Activated gamma-delta T cell treated with Interleukin-2 at 50 U/mL for 16 hours (primary cell): ENCODE results near the gene SNRNP70.

ENCODE experiments used
- DNase-seq: peaks from one replicate; pipeline ENCODE4 v3.0.0-alpha.2; 2020

Gene SNRNP70

DNA sequence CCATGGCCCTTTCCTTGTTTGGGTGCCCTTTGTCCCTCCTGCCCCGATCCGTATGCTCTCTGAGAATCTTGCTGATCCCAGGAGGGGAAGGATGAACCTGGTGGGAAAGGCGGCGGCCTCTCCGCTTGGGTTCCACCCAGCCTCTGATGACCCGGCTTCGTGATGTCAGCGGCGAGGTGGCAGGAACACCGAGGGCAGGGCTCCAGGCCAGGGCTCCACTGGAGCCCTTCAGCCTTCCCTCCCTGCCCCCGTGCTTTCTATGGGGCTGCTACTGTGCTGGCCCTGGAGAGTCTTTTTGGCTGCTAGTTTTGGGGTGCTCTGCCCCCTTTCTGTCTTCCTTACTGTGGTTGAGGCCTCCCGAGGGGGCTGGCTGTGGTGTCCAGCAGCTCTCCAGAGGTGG is 17.1 kb downstream of the SNRNP70 start:
- no peak for DNase-seq

DNA sequence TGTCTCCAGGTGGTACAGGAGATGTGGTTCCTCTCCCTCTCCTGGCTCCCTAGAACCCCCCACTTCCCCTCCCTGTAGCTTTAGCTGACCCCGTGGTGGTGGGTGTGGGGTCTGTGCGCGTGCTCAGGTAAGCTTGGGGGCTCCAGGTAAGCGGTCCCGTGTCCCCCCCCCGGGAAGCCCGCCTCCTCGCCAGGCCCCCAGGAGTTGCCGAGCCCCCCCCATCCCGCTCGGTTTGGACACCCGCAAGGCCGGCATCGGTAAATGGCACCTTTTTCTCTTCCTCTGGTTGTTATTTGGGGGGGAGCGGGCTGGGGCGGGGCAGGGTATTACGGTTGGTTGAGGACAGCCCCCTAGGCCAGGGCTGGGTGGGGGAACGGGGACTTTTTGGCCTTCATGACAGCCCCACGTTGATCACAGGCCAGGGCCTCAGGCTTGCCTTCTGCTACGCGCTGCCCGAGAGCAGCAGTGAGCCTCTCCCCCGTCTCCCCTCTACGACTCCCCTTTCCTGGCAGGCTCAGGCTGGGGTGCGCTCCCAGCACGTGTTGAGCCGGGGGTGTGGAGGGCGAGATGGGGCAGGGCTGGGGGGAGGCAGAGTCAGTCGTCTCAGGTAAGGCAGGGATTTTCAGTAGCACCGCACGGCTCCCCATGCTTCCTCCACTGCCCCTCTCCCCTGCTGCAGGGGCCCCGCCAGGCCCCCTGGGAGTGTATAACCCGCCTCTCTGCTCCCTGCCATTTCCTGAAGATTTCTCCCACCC is 18.3 kb downstream of the SNRNP70 start:
- DNase-seq, result no peak

DNA sequence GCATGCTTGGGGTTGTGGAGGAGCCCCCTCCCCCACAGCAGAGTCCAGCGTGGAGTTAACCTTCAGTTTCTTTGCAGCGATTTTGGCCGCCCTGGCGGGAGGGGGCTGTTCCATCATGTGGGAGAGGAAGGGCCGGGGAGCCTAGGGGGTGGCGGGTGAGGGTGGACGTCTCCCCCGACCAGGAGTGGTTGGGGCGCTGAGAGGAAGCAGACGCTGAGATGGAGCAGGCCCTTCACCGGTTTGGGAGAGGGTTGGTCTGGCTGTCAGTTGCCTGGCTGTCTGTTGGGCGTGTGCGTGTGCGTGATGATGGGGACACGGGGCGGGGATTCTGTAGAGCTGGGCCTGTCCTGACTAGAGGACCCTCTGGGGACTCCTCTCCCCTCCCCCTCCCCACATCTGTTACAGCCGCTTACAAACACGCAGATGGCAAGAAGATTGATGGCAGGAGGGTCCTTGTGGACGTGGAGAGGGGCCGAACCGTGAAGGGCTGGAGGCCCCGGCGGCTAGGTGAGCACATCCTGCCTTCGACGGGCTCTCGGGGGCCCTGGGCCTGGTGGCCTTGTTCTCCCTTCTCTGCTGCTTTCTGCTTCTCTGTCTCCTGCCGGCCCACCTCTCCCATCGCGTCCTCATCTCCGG is 19.1 kb downstream of the SNRNP70 start:
- DNase-seq, result no peak

DNA sequence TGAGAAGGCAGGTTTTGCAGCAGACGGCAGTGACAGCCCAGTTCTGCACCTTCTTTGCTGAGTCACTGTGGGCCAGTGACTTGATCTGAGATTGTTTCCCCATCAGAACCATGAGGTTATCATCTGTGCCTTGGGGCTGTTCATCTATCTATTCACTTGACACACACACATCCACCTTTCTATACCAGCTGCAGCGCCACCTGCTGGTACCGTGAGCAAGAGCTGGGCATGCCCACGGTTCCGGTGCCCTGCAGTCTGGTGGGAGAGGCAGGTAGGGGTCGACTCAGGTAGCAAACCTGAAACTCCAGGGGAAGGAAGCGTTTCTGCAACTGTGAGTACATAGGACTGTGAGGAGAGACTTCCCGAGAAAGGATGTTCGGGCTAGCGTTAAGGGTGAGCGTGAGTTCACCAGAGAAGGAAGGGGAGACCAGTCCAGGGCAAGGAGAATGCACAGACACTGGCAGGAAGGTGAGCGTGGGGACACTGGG is 21.4 kb downstream of the SNRNP70 start:
- peak; percentile 68 for DNase-seq

DNA sequence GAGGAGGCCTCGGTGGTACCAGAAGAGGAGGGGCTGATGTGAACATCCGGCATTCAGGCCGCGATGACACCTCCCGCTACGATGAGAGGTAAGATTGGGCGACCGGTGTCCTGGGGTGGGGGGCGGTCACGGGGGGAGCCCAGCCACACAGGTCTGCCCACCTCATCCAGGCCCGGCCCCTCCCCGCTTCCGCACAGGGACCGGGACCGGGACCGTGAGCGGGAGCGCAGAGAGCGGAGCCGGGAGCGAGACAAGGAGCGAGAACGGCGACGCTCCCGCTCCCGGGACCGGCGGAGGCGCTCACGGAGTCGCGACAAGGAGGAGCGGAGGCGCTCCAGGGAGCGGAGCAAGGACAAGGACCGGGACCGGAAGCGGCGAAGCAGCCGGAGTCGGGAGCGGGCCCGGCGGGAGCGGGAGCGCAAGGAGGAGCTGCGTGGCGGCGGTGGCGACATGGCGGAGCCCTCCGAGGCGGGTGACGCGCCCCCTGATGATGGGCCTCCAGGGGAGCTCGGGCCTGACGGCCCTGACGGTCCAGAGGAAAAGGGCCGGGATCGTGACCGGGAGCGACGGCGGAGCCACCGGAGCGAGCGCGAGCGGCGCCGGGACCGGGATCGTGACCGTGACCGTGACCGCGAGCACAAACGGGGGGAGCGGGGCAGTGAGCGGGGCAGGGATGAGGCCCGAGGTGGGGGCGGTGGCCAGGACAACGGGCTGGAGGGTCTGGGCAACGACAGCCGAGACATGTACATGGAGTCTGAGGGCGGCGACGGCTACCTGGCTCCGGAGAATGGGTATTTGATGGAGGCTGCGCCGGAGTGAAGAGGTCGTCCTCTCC is 22.6 kb downstream of the SNRNP70 start:
- no peak for DNase-seq

DNA sequence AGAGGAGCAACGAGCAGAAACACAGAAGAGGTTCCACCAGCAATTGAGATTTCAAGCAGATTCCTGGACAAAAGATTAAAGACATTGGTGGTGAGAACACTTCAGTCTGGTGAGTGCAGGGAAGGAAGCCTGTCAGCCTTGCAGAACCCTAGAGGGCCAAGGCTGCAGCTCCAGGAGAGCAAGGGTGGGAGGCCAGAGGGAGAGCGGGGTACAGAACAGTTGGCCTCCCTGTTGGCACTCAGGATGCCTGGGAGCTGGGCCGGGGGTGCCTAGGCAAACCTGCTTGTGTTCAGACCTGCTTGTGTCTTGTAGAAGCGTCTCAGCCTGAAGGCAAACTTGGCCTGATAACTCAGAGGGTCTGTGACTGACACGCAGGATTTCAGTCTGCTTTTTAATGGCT is 23.8 kb downstream of the SNRNP70 start:
- no peak for DNase-seq

DNA sequence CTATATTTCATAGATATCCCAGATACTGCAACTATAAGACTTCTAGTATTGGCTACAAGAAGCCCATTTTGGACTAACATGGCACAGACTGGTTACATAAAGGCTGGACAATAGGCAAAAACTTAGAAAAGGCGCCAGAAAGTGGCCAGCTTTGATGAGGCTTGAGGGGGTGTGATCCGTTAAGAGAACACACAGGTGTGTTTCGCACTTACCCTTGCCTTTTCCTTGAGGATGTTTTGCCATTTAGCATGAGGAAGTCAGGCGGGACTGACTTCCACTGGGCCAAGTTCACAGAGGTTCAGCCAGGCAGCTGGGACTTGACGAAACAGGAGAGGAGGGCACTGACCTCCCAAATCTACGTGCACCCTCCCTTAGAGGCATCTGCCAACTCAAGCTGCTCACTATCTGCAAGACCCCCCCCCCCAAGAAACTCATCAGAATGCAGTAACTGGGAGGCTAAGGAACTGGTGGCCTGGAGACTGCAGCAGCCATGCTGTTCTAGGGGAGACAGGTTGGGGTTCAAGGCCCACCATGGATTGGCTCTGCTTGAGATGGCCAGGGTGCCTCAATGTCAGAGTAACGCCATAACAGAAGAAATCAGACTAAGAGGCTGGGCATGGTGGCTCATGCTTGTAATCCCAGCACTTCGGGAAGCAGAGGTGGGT is 24.4 kb downstream of the SNRNP70 start:
- DNase-seq, result no peak

DNA sequence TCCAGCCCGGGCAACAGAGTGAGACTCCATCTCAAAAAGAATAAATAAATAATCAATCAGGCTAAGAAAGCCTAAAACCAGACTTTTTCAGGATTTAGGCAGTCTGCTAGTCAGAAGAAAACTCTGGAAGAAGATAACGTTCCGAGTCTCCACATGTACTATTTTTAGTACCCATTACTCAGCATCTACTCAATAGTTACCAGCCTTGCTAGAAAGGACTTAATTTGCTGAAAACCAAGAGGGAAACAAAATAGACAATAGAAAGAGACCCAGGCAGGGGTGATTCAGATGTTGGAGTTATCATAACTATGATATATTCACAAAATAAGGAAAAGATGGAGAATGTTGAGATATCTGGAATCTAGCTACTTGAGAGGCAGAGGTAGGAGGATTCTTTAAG is 25.3 kb downstream of the SNRNP70 start:
- no peak for DNase-seq

DNA sequence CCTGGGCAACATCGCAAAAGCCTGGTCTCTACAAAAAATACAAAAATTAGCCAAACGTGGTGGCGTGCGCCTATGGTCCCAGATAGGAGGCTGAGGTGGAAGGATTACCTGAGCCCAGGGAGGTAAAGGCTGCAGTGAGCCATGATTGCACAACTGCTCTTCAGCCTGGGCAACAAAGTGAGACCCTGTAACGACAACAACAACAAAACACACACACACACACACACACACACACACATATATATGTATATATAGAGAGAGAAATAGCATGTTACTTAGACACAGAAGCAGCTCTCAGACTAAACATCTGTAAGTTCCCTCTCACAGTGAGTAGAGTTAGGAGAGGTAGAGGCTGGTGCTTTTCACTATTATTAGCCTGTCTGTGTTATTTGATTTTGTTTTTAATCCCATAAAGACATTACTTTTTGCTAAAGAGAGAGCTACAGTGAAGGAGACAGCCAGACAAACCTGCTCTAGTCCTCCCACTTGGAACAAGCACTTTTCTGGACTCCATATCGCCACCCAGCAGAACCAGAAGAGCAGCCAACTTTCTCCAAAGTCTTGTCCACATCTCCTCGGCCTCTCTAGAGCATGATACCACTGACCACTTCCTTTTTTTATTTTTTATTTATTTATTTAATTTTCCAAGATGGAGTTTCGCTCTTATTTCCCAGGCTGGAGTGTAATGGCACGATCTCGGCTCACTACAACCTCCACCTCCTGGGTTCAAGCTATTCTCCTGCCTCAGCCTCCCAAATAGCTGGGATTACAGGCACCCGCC is 26.2 kb downstream of the SNRNP70 start:
- no peak for DNase-seq

DNA sequence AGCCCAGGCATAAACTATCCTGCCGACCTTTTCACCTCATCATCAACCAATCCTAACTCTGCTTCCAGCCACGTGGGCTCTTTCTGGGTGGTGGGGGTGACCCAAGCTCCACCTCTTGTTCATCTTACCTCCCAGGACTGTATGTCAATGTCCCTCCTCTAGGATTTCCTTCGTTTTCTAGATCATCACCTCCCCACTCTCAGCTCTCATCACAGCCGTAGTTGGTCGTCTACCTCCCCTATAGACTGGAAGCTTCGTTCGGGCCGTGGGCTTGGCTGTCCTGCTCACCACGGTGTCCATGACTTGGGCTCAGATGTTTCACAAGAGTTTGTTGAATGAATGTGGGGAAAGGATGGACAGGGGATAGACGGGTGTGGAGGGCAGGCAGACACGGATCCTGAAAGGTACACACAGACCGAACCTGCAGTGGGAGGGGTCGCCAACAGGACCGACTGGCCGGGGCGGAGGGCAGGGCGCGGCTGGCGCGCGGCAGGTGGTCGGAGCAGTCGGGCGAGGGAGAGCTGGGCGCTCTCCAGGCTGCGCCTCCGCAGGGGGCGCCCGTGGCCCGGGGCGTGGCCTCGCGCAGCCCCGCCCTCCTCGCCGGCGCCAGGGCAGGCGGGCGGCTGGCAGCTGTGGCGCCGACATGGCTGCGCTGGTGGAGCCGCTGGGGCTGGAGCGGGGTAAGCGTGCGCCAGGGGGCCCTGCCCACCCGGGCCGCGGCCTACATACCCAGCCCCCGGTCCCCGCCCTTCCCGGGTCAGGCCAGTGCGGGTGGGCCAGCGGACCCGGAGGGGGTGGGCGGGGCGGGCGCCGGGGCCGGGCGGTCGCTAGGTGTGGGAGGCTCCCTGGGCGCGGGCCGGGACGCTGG is 28.7 kb downstream of the SNRNP70 start, which contains the start of gene LIN7B:
Gene LIN7B (plus strand): TSS at position 609 of the 868 bp plus-strand sequence. CDS start 35 bp downstream, at position 644.
- peak; percentile 68 for DNase-seq

DNA sequence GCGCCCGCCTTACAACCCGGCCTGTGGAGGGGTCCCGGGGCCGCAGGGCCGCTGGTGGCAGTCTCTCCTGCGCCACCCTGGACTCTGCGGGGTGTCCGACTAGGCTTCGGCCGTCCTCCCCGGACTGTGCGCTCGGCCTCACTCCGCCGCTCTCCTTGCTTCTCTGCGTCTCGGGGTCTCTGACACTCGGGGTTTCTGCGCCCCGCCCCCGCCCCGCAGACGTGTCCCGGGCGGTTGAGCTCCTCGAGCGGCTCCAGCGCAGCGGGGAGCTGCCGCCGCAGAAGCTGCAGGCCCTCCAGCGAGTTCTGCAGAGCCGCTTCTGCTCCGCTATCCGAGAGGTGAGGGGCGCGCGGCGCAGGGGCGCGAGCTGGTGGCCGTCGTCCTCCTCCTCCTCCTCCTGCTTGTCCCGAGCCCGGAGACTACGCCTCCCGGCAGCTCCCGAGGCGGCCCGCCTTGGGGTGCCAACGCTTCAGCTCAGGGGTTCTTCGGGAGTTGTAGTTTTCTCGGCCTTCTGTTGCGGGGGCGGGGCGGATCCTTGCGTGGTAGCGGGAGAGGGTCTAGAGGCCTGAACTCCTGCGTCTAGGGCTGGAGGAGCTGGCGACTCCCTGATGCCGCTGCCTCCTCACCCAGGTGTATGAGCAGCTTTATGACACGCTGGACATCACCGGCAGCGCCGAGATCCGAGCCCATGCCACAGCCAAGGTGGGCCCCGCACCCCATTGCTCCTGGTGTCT is 29.5 kb downstream of the SNRNP70 start:
- peak; percentile 35 for DNase-seq

DNA sequence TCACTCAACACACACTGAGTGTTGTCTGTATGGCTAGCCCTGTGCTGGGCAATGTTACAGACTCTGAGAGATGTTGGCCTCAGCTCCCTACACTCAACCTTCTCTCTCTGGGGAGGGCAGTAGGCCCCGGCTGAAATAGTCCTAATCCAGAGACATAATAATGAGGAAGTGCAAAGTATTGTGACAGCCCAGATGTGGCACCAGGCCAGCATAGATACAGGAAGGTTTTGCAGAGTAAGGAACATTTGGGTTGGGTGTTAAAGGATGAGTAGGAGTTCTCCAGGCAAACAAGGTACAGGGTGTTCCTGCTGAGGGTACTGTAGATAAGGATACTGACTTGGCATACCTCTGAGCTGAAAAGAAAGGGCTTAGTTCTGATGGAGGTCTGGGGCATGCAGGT is 31.3 kb downstream of the SNRNP70 start:
- no peak for DNase-seq

DNA sequence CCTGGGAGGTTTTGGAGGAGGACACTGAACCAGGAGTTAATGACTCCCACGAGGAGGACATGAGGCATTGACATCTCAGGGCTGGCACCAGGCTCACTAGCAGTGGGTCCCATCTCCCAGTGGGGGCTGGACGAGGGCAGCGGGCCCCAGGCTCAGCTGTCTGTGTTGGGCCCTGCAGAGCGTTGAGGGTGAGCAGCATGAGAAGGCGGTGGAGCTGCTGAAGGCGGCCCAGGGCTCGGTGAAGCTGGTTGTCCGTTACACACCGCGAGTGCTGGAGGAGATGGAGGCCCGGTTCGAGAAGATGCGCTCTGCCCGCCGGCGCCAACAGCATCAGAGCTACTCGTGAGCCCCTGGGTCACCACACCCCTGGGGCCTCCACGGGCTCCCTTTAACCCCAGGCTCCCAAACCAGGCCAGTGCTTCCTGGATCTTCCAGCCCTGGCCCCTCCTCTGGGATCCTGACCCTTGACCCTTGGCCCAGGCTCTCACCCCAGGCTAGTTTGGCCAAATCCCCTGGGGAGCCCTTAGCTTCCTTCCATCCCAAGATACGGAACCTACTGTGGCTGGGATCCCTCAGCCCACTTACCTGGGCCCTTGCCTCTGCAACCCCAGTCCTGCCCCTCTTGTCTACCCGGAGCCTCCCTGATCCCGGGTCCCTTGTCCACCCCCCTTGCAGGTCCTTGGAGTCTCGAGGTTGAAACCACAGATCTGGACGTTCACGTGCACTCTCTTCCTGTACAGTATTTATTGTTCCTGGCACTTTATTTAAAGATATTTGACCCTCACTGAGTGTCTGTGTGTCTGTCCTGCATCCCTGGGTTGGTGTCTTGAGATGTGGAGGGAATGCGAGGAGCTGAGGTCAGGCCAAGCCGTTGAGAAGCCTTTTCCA is 32.7 kb downstream of the SNRNP70 start:
- no peak for DNase-seq

DNA sequence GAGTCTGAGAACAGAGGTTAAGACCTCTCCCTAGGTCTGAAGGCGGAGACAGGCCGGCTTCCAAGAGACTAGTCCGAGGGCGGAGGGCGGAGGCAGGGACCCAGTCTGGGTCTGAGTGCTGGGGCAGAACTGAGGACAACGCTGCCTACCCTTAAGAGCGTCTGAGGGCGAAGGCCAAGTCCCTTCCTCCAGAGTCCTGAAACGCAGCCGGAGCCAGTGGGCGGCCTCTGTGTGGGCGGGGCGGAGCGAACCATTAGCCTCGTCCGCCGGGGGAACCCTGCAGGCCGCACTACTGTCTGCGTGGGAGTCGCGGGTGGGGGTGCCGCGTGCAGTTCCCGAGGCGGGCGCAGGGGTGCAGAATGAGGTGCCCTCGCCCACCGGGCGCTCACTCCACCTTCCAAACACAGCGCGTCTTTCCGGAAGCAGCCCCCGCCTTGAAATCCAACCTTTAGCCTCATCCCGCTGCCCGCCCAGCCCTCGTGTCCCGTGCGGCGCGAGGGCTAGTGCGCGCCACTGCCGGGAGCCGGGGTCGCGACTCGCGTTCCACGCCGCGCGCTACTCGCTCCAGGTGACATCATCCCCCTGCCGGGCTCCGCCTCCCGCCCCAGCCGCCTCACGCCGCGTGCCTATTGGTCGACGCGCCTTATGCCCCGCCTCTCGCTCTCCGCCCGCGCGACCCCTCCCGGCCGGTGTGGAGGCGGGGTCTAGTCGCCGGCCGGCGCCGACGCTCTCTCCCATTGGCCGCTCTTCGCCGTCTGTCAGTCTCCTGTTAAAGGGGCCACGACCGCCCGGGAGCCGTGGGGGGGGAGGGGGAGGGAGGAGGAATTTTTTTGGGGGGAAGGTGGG is 33.5 kb downstream of the SNRNP70 start, which contains the start of gene C19orf73:
Gene C19orf73 (minus strand): TSS at position 579 of the 846 bp plus-strand sequence. CDS start 121 bp downstream, at position 458.
- DNase-seq, result peak; percentile 94

DNA sequence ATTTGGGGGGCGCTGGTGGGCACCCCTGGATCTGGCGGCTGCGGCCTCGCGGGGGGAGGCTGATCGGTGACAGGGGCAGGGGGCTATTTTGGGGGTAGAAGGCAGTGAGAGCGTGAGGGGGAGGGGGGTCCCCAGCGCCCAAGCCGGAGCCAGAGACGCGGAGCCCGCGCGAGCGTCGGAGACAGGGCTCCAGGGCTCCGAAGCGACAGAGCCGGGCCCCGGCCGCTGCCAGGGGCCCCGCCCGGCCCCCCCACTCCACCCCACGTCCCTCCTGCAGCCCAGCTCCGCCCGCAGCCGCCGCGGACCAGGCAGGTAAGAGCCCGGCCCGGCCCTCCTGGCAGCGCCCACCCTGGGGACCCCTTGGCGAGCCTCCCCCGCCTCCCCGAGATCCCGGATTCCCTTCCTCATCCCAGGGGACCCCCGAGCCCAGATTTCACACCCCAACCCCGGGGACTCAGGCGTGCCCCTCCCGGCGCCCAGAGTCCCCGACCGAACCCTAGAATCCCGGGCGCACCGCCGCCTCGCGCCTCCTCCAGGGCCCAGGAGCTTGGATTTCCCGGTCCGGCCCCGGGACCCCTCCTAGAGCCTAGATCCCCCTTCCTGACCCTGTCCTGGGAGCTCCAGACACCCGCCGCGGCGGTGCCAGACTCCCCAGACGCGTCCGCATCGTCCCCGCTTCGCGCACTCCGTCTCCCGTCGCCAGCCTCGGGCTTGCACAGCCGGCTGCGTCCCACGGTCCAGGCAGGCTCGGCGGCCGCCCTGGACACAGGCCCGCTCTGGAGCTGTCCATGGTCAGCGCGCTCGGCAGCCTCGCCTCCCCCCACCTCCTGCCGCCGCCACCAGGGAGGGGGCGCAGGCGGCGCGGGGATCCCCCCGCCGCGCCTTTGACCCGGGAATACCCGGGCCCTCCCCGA is 34.4 kb downstream of the SNRNP70 start, which contains the start of gene PPFIA3:
Gene PPFIA3 (plus strand): TSS at position 134 of the 914 bp plus-strand sequence. CDS start 8,330 bp downstream, outside the sequence.
- DNase-seq, result no peak

DNA sequence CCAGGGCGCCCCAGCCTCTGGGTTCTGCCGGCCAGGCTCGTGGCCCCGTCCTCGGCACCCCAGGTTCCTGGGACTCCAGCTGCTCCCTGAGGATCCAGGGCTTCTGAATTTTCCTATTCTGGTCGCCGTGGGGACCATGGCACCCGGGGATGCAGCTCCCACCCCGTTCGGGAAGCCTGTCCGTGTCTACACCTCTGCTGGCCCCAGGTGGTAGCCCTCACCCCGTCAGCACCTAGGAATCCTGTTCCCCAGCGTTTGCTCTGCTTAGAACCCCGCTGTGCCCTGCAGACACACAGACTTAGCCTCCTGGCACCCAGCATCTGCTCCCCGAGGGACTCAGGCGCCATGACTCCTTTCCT is 35.1 kb downstream of the SNRNP70 start:
- no peak for DNase-seq

DNA sequence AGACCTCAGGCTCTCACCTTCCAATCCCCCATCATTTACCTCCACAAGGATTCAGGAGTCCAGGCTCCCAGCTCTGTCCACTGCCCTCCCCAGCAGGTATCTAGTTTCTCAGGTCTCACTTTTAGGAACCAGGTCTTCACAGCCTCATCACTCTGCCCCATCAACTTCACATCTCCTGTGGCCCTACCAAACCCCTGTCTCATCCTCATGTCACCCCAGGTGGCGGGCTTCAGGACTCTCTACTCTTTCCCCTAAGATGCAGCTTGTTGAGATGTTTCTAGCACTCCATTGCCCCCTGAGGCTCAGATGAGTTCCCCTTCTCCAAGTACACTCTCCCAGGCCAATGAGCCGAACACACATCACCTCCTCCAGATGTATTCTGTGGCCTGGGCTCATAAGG is 35.6 kb downstream of the SNRNP70 start:
- no peak for DNase-seq
